Hepatic stellate cell (primary cell): ENCODE results near the gene MRPL27.

ENCODE experiments used
- DNase-seq: peaks from one replicate; pipeline ENCODE4 v3.0.0; 2011; ENCODE audit warnings: low spot score

The MRPL27 gene

GRCh38 chr17:50386510-50386909 lies 13.5 kb upstream of the MRPL27 start:
- no peak for DNase-seq

- DNase-seq: no peak
Measured at GRCh38 chr17:50382931-50383330, 9.9 kb upstream of the MRPL27 start.

- no peak for DNase-seq
Measured at GRCh38 chr17:50381920-50382319, 8.9 kb upstream of the MRPL27 start.

- DNase-seq: no peak
Measured at GRCh38 chr17:50381260-50381815, 8.4 kb upstream of the MRPL27 start.

GRCh38 chr17:50380369-50381259 lies 7.6 kb upstream of the MRPL27 start:
- DNase-seq: no peak

GRCh38 chr17:50379351-50380132 lies 6.6 kb upstream of the MRPL27 start:
- no peak for DNase-seq

- no peak for DNase-seq
Measured at GRCh38 chr17:50375858-50376538, 3.0 kb upstream of the MRPL27 start.

- no peak for DNase-seq
Measured at GRCh38 chr17:50373705-50374104, 721 bp upstream of the MRPL27 start.

GRCh38 chr17:50372222-50372757 lies 694 bp downstream of the MRPL27 start:
- DNase-seq: no peak

- no peak for DNase-seq
Measured at GRCh38 chr17:50371526-50371925, 1.5 kb downstream of the MRPL27 start.

- DNase-seq: no peak
Measured at GRCh38 chr17:50370052-50370451, 2.9 kb downstream of the MRPL27 start.

GRCh38 chr17:50367401-50367800 lies 5.6 kb downstream of the MRPL27 start:
- DNase-seq: no peak

- no peak for DNase-seq
Measured at GRCh38 chr17:50365649-50366393, 7.2 kb downstream of the MRPL27 start.

- DNase-seq: no peak
Measured at GRCh38 chr17:50365165-50365564, 7.8 kb downstream of the MRPL27 start.

GRCh38 chr17:50364715-50365114 lies 8.3 kb downstream of the MRPL27 start:
- peak; percentile 71 for DNase-seq

- DNase-seq: no peak
Measured at GRCh38 chr17:50364061-50364458, 8.9 kb downstream of the MRPL27 start.

GRCh38 chr17:50363217-50364060 lies 9.5 kb downstream of the MRPL27 start:
- peak; percentile 47 for DNase-seq

- no peak for DNase-seq
Measured at GRCh38 chr17:50362661-50363060, 10.3 kb downstream of the MRPL27 start.

- peak; percentile 89 for DNase-seq
Measured at GRCh38 chr17:50361561-50362480, 11.2 kb downstream of the MRPL27 start.
